ENCODE measurements around the gene RPS3A. TPM values are rescaled to one million over a fixed set of nuclear protein-coding genes. Genes with fewer than 3 reads are reported as not detected.
"Not testable (repeated sequence)": the region's sequence is repeated elsewhere in the genome, so short reads cannot be mapped to it uniquely, and the experiment has no call there.

Gene RPS3A
- 3,403 TPM for polyA plus RNA-seq (2012; ENCODE audit: insufficient read depth, insufficient read length)

GRCh38 chr4:151099229-151099975 is at the start of gene RPS3A:
RPS3A (plus strand) TSS chr4:151099628; CDS start chr4:151099653, 25 bp downstream.
- H3K4me3 ChIP-seq (ENCODE audit: low read length): peak within 1 kb of the TSS; percentile 100
- peak; percentile 99 for DNase-seq (ENCODE audit: low read depth, low spot score)

GRCh38 chr4:151052785-151053184 is 46.6 kb upstream of the RPS3A start:
- H3K4me3 ChIP-seq (ENCODE audit: low read length): no peak overlapping the region
- no peak for DNase-seq (ENCODE audit: low read depth, low spot score)

GRCh38 chr4:151055539-151055938 is 43.9 kb upstream of the RPS3A start:
- no peak overlapping the region for H3K4me3 ChIP-seq (ENCODE audit: low read length)
- DNase-seq (ENCODE audit: low read depth, low spot score): no peak

- DNase-seq (ENCODE audit: low read depth, low spot score); H3K4me3 ChIP-seq (ENCODE audit: low read length): not testable (repeated sequence)
Observed at GRCh38 chr4:151063143-151063542, 36.3 kb upstream of the RPS3A start.

- H3K4me3 ChIP-seq (ENCODE audit: low read length): no peak overlapping the region
- no peak for DNase-seq (ENCODE audit: low read depth, low spot score)
Observed at GRCh38 chr4:151067316-151067970, 32.0 kb upstream of the RPS3A start.

GRCh38 chr4:151074416-151074916 is 25.0 kb upstream of the RPS3A start:
- no peak for DNase-seq (ENCODE audit: low read depth, low spot score)
- no peak overlapping the region for H3K4me3 ChIP-seq (ENCODE audit: low read length)

GRCh38 chr4:151077978-151078377 is 21.4 kb upstream of the RPS3A start:
- H3K4me3 ChIP-seq (ENCODE audit: low read length); DNase-seq (ENCODE audit: low read depth, low spot score): not testable (repeated sequence)

GRCh38 chr4:151087467-151087866 is 12.0 kb upstream of the RPS3A start:
- DNase-seq (ENCODE audit: low read depth, low spot score): no peak
- no peak overlapping the region for H3K4me3 ChIP-seq (ENCODE audit: low read length)

GRCh38 chr4:151091047-151091446 is 8.4 kb upstream of the RPS3A start:
- no peak overlapping the region for H3K4me3 ChIP-seq (ENCODE audit: low read length)
- DNase-seq (ENCODE audit: low read depth, low spot score): no peak

- DNase-seq (ENCODE audit: low read depth, low spot score): no peak
- H3K4me3 ChIP-seq (ENCODE audit: low read length): no peak overlapping the region
Observed at GRCh38 chr4:151092488-151092887, 6.9 kb upstream of the RPS3A start.

- no peak overlapping the region for H3K4me3 ChIP-seq (ENCODE audit: low read length)
- no peak for DNase-seq (ENCODE audit: low read depth, low spot score)
Observed at GRCh38 chr4:151093203-151093602, 6.2 kb upstream of the RPS3A start.

GRCh38 chr4:151094290-151094751 is 5.1 kb upstream of the RPS3A start:
- no peak for DNase-seq (ENCODE audit: low read depth, low spot score)
- H3K4me3 ChIP-seq (ENCODE audit: low read length): no peak overlapping the region

GRCh38 chr4:151095142-151095541 is 4.3 kb upstream of the RPS3A start:
- no peak overlapping the region for H3K4me3 ChIP-seq (ENCODE audit: low read length)
- DNase-seq (ENCODE audit: low read depth, low spot score): no peak

GRCh38 chr4:151097759-151098158 is 1.7 kb upstream of the RPS3A start:
- no peak overlapping the region for H3K4me3 ChIP-seq (ENCODE audit: low read length)

GRCh38 chr4:151098979-151099228 is 524 bp upstream of the RPS3A start:
- H3K4me3 ChIP-seq (ENCODE audit: low read length): peak overlapping the region; percentile 100
- DNase-seq (ENCODE audit: low read depth, low spot score): no peak

More at GRCh38 chr4:151097759-151098158, 1.7 kb upstream of the RPS3A start:
- no peak for DNase-seq (ENCODE audit: low read depth, low spot score)

GRCh38 chr4:151099976-151100417 is 569 bp downstream of the RPS3A start:
- DNase-seq (ENCODE audit: low read depth, low spot score): no peak
- H3K4me3 ChIP-seq (ENCODE audit: low read length): peak overlapping the region; percentile 100

GRCh38 chr4:151100531-151100930 is 1.1 kb downstream of the RPS3A start:
- H3K4me3 ChIP-seq (ENCODE audit: low read length): peak overlapping the region; percentile 100
- no peak for DNase-seq (ENCODE audit: low read depth, low spot score)

- no peak for DNase-seq (ENCODE audit: low read depth, low spot score)
- no peak overlapping the region for H3K4me3 ChIP-seq (ENCODE audit: low read length)
Observed at GRCh38 chr4:151103758-151104157, 4.3 kb downstream of the RPS3A start.

- no peak overlapping the region for H3K4me3 ChIP-seq (ENCODE audit: low read length)
- DNase-seq (ENCODE audit: low read depth, low spot score): no peak
Observed at GRCh38 chr4:151104621-151105020, 5.2 kb downstream of the RPS3A start.

- DNase-seq (ENCODE audit: low read depth, low spot score): no peak
- no peak overlapping the region for H3K4me3 ChIP-seq (ENCODE audit: low read length)
Observed at GRCh38 chr4:151105454-151106032, 6.1 kb downstream of the RPS3A start.
